T-helper 2 cell treated with Interferon-gamma antibody and Interleukin-4, amounts not matched to agents 5 μg/mL and 100 μg/mL, for 36 hours (primary cell): ENCODE results near the gene FAM117A.
"Not testable (repeated sequence)": the region's sequence is repeated elsewhere in the genome, so short reads cannot be mapped to it uniquely, and the experiment has no call there.

ENCODE experiments used
- DNase-seq: peaks from one replicate; pipeline ENCODE4 v3.0.0; 2021; ENCODE audit warnings: low spot score
- H3K27ac Mint-ChIP-seq: one replicate; pipeline ENCODE4 v1.8.0; 2021; ENCODE audit warnings: mild to moderate bottlenecking, mixed read lengths
- H3K27me3 Mint-ChIP-seq: one replicate; pipeline ENCODE4 v1.8.0; 2021; ENCODE audit warnings: low read depth, mixed read lengths
- H3K36me3 Mint-ChIP-seq: one replicate; pipeline ENCODE4 v1.8.0; 2021; ENCODE audit warnings: low read depth, mixed read lengths
- H3K4me1 Mint-ChIP-seq: one replicate; pipeline ENCODE4 v1.8.0; 2021; ENCODE audit warnings: low read depth, mixed read lengths
- H3K4me3 Mint-ChIP-seq: one replicate; pipeline ENCODE4 v1.8.0; 2022; ENCODE audit warnings: mild to moderate bottlenecking, moderate library complexity, mixed read lengths
- H3K9me3 Mint-ChIP-seq: one replicate; pipeline ENCODE4 v1.8.0; 2021; ENCODE audit warnings: mixed read lengths

FAM117A gene

GRCh38 chr17:49741009-49741691 is 22.8 kb downstream of the FAM117A start:
- Mint-ChIP-seq H3K4me1 (peaks cover 78% of the 10 kb centered on the region), H3K4me3 (peak overlapping the region; percentile 96), H3K9me3 (peaks cover 6% of the 10 kb centered on the region), H3K27ac (peak overlapping the region; percentile 99), H3K27me3 (no peaks in the 10 kb centered on the region), H3K36me3 (peaks cover 60% of the 10 kb centered on the region)
- no peak for DNase-seq

- peak; percentile 79 for DNase-seq
- Mint-ChIP-seq H3K27ac (peak overlapping the region; percentile 99), H3K36me3 (peaks cover 49% of the 10 kb centered on the region), H3K4me3 (peak overlapping the region; percentile 96), H3K4me1 (peaks cover 66% of the 10 kb centered on the region), H3K9me3 (no peaks in the 10 kb centered on the region), H3K27me3 (no peaks in the 10 kb centered on the region)
Measured at GRCh38 chr17:49739641-49740271, 24.2 kb downstream of the FAM117A start.

- Mint-ChIP-seq H3K4me3 (peak overlapping the region; percentile 96), H3K27ac (peak overlapping the region; percentile 99), H3K9me3 (no peaks in the 10 kb centered on the region), H3K4me1 (peaks cover 62% of the 10 kb centered on the region), H3K27me3 (no peaks in the 10 kb centered on the region), H3K36me3 (peaks cover 50% of the 10 kb centered on the region)
- DNase-seq = no peak
Measured at GRCh38 chr17:49738456-49739163, 25.3 kb downstream of the FAM117A start.

- peak overlapping the region; percentile 26 for H3K27ac Mint-ChIP-seq
- H3K27me3 Mint-ChIP-seq = no peaks in the 10 kb centered on the region
- peaks cover 44% of the 10 kb centered on the region for H3K36me3 Mint-ChIP-seq
- H3K9me3 Mint-ChIP-seq = no peaks in the 10 kb centered on the region
- no peak overlapping the region for H3K4me3 Mint-ChIP-seq
- no peak for DNase-seq
- H3K4me1 Mint-ChIP-seq = peaks cover 40% of the 10 kb centered on the region
Measured at GRCh38 chr17:49734515-49735490, 29.1 kb downstream of the FAM117A start.

GRCh38 chr17:49731435-49731831 is 32.5 kb downstream of the FAM117A start:
- no peaks in the 10 kb centered on the region for H3K9me3 Mint-ChIP-seq
- no peak overlapping the region for H3K4me3 Mint-ChIP-seq
- peaks cover 42% of the 10 kb centered on the region for H3K36me3 Mint-ChIP-seq
- no peak for DNase-seq
- no peak overlapping the region for H3K27ac Mint-ChIP-seq
- peaks cover 20% of the 10 kb centered on the region for H3K4me1 Mint-ChIP-seq
- no peaks in the 10 kb centered on the region for H3K27me3 Mint-ChIP-seq

GRCh38 chr17:49730785-49731434 is 33.0 kb downstream of the FAM117A start:
- Mint-ChIP-seq H3K27ac (no peak overlapping the region), H3K4me1 (peaks cover 18% of the 10 kb centered on the region), H3K27me3 (no peaks in the 10 kb centered on the region), H3K36me3 (peaks cover 45% of the 10 kb centered on the region), H3K4me3 (no peak overlapping the region), H3K9me3 (no peaks in the 10 kb centered on the region)
- DNase-seq = no peak

- Mint-ChIP-seq H3K9me3 (peaks cover 4% of the 10 kb centered on the region), H3K36me3 (peaks cover 51% of the 10 kb centered on the region), H3K4me3 (no peak overlapping the region), H3K27ac (no peak overlapping the region), H3K27me3 (no peaks in the 10 kb centered on the region), H3K4me1 (peaks cover 21% of the 10 kb centered on the region)
- DNase-seq = no peak
Measured at GRCh38 chr17:49730078-49730784, 33.7 kb downstream of the FAM117A start.

GRCh38 chr17:49729069-49729468 is 34.9 kb downstream of the FAM117A start:
- peaks cover 4% of the 10 kb centered on the region for H3K9me3 Mint-ChIP-seq
- H3K27me3 Mint-ChIP-seq = no peaks in the 10 kb centered on the region
- peaks cover 54% of the 10 kb centered on the region for H3K36me3 Mint-ChIP-seq
- H3K27ac Mint-ChIP-seq = peak overlapping the region; percentile 22
- H3K4me3 Mint-ChIP-seq = no peak overlapping the region
- no peak for DNase-seq
- H3K4me1 Mint-ChIP-seq = peaks cover 22% of the 10 kb centered on the region

- Mint-ChIP-seq H3K27me3 (no peaks in the 10 kb centered on the region), H3K4me3 (no peak overlapping the region), H3K9me3 (peaks cover 4% of the 10 kb centered on the region), H3K4me1 (peaks cover 22% of the 10 kb centered on the region), H3K36me3 (peaks cover 56% of the 10 kb centered on the region), H3K27ac (no peak overlapping the region)
- no peak for DNase-seq
Measured at GRCh38 chr17:49728425-49728824, 35.5 kb downstream of the FAM117A start.

- H3K27me3 Mint-ChIP-seq = no peaks in the 10 kb centered on the region
- no peak for DNase-seq
- H3K9me3 Mint-ChIP-seq = peaks cover 4% of the 10 kb centered on the region
- H3K4me3 Mint-ChIP-seq = no peak overlapping the region
- H3K27ac Mint-ChIP-seq = peak overlapping the region; percentile 26
- peaks cover 58% of the 10 kb centered on the region for H3K36me3 Mint-ChIP-seq
- peaks cover 20% of the 10 kb centered on the region for H3K4me1 Mint-ChIP-seq
Measured at GRCh38 chr17:49727380-49727779, 36.6 kb downstream of the FAM117A start.

- no peak overlapping the region for H3K27ac Mint-ChIP-seq
- H3K27me3 Mint-ChIP-seq = no peaks in the 10 kb centered on the region
- H3K4me1 Mint-ChIP-seq = peaks cover 16% of the 10 kb centered on the region
- H3K4me3 Mint-ChIP-seq = no peak overlapping the region
- H3K36me3 Mint-ChIP-seq = peaks cover 53% of the 10 kb centered on the region
- DNase-seq = no peak
- peaks cover 4% of the 10 kb centered on the region for H3K9me3 Mint-ChIP-seq
Measured at GRCh38 chr17:49725452-49726130, 38.3 kb downstream of the FAM117A start.

- not testable (repeated sequence) for H3K27ac Mint-ChIP-seq
- H3K36me3 Mint-ChIP-seq = peaks cover 53% of the 10 kb centered on the region
Measured at GRCh38 chr17:49724552-49724951, 39.4 kb downstream of the FAM117A start.

More at GRCh38 chr17:49724552-49724951, 39.4 kb downstream of the FAM117A start:
- not testable (repeated sequence) for DNase-seq, H3K27me3 Mint-ChIP-seq, H3K9me3 Mint-ChIP-seq, H3K4me3 Mint-ChIP-seq
- peaks cover 14% of the 10 kb centered on the region for H3K4me1 Mint-ChIP-seq
